Sciatic nerve (tissue), 2 donors: ENCODE measurements around the gene UNC13B. TPM values are rescaled to one million over a fixed set of nuclear protein-coding genes. Genes with fewer than 3 reads are reported as not detected.
A peak's percentile ranks its signal among the peaks of the same experiment; 100 is the strongest.
"Not testable (repeated sequence)": the region's sequence is repeated elsewhere in the genome, so short reads cannot be mapped to it uniquely, and the experiment has no call there.

ENCODE experiments used
- ATAC-seq: fragments of 200-7000 bp; cut with Tn5 transposase; one replicate; pipeline ENCODE4 v1.9.1; 2020; ENCODE audit warnings: mild to moderate bottlenecking, moderate library complexity
- DNase-seq: peaks from one replicate; pipeline ENCODE4 v3.0.0-alpha.2; 2020; ENCODE audit warnings: low spot score
- intact Hi-C: fragments of 100-400 bp; cut with DNase I; formaldehyde crosslinking; loops from one replicate; pipeline ENCODE4 v1.14.2; 2022
- total RNA-seq: library from RNA; stranded (reverse); fragmentation: NEBNext Ultra II Directional; extraction: Animal tissue kit (Norgen Biotek cat#: 25700); gene quantifications from one replicate; pipeline ENCODE4 v1.2.1, GENCODE V29; 2021
- donor health status: DM: no; HTN: no; CAD: no.
- donor health status: DM: no; HTN: no; CAD: no.

The UNC13B gene
- total RNA-seq, 1 donor from 2014 or later: 36.2 TPM

- intact Hi-C loops: loop anchor here (1.0 kb wide), 1 partner anchor 13 kb away; no protein-coding TSS in a partner anchor
- DNase-seq (no peak), ATAC-seq (no peak)
These were observed 234.9 kb downstream of the UNC13B start for GRCh38 chr9:35396560-35397215.

- intact Hi-C loops: no loop called here
- ATAC-seq (no peak), DNase-seq (no peak)
These were observed 235.4 kb downstream of the UNC13B start for GRCh38 chr9:35397216-35397698.

GRCh38 chr9:35397923-35398322 is 236.1 kb downstream of the UNC13B start:
- intact Hi-C loops: no loop called here
- no peak for DNase-seq
- no peak for ATAC-seq

DNA sequence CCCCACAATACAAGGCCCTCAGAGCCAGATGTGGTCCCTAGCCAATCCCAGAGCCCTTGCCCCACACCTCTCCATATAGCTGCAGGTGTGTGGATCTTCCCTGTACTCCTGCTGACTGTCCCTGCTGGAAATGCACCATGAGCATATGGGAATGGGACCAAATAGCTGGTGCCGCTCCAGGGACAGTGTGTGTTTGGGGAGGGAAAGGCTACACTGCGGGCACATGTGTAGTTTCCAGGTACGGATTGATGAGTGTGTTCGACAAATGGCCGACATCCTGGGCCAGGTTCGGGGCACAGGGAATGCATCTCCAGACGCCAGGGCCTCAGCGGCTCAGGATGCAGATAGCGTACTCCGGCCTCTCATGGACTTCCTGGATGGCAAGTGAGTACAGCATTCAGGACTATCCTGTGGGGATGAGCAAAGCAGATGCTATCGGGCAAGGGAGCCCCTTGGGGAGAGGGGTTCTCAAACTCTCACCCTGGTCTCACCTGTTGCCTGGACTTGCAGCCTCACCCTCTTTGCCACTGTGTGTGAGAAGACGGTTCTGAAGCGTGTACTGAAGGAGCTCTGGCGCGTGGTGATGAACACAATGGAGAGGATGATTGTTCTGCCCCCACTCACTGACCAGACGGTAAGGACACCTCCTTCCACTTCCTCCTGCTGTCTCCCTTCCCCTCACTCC is 237.0 kb downstream of the UNC13B start:
- ATAC-seq (no peak), DNase-seq (no peak)
- intact Hi-C loops: no loop called here

GRCh38 chr9:35404865-35405264 is 243.1 kb downstream of the UNC13B start:
- intact Hi-C loops: no loop called here
- DNase-seq (no peak), ATAC-seq (no peak)

DNA sequence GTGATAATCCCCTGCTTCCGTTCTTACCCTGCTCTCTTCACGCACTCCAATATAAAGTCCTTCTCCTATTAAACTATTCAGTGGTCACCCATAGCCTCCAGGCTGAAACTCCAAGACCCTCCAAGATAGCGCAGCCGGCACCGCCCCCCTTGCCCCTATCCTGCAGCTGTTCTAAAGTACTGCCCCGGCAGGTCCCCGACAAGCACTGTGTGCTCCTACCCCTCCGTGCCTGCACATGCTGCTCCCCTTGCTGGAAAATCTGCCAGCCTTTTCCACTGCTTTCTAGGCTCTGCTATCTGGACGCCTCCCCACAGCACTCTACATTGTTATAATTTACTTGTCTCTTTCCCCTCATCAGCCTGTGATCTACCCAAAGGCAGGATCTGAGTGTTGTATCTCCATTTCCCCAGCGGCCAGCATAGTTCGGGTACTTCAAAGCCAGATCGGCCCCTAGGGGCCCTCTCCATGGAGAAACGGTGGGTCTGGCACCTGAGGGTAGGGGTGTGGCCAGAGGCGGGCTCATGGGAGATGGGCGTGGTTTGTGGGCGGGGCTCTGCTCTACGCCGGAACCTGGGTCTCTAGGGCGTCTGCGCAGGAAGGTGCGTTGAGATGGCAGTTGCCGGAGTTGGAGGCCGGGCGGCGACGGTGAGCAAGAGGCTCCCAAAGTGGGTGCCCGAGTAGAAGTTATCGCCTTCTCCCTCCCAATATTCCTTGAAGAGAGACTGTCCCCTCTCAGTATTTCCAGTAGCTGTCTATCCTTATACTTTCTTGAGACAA is 244.6 kb downstream of the UNC13B start:
- intact Hi-C loops: no loop called here
- DNase-seq (peak; percentile 70), ATAC-seq (peak; percentile 90)

GRCh38 chr9:35407846-35408245 is 246.0 kb downstream of the UNC13B start:
- ATAC-seq (no peak), DNase-seq (no peak)
- intact Hi-C loops: no loop called here

DNA sequence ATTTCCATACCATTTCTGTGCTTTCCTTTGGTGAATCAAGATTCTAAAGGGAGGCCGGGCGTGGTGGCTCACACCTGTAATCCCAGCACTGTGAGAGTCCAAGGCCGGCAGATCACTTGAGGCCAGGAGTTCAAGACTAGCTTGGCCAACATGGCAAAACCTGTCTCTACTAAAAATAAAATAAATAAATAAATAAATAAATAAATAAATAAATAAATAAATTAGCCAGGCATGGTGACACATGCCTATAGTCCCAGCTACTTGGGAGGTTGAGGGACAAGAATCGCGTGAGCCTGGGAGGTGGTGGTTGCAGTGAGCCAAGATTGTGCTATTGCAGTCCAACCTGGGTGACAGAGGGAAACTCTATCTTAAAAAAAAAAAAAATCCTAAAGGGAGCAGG is 247.6 kb downstream of the UNC13B start:
- DNase-seq, ATAC-seq: not testable (repeated sequence)
- intact Hi-C loops: loop anchor here (1.0 kb wide), 1 partner anchor 13 kb away; no protein-coding TSS in a partner anchor

- intact Hi-C loops: no loop called here
- ATAC-seq (no peak), DNase-seq (no peak)
These were observed 253.1 kb downstream of the UNC13B start for GRCh38 chr9:35414889-35415288.

GRCh38 chr9:35415402-35416097 is 253.7 kb downstream of the UNC13B start:
- DNase-seq (no peak), ATAC-seq (no peak)
- intact Hi-C loops: no loop called here

- no peak for ATAC-seq
- DNase-seq: no peak
- intact Hi-C loops: no loop called here
These were observed 254.3 kb downstream of the UNC13B start for GRCh38 chr9:35416098-35416427.

- DNase-seq: no peak
- no peak for ATAC-seq
- intact Hi-C loops: no loop called here
These were observed 260.5 kb downstream of the UNC13B start for GRCh38 chr9:35422346-35422745.

- no peak for DNase-seq
- no peak for ATAC-seq
- intact Hi-C loops: no loop called here
These were observed 260.9 kb downstream of the UNC13B start for GRCh38 chr9:35422753-35423152.

DNA sequence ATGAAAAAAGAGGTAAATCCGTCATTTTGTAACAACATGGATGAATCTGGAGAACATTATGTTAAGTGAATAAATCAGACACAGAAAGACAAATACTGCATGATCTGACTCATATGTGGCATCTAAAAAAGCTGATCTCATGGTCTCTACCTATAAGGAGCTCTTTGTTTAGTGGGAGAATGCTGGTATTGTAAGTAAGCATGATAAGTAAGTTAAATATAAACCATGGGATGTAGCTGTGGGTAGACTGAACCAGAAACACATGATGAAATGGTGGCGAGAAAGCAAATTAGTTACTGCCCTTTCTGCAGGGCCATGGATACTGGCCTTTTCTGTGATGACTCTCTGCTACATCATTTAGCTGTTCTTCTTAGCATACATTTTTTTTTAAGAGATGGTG is 261.7 kb downstream of the UNC13B start:
- intact Hi-C loops: no loop called here
- no peak for ATAC-seq
- DNase-seq: no peak

DNA sequence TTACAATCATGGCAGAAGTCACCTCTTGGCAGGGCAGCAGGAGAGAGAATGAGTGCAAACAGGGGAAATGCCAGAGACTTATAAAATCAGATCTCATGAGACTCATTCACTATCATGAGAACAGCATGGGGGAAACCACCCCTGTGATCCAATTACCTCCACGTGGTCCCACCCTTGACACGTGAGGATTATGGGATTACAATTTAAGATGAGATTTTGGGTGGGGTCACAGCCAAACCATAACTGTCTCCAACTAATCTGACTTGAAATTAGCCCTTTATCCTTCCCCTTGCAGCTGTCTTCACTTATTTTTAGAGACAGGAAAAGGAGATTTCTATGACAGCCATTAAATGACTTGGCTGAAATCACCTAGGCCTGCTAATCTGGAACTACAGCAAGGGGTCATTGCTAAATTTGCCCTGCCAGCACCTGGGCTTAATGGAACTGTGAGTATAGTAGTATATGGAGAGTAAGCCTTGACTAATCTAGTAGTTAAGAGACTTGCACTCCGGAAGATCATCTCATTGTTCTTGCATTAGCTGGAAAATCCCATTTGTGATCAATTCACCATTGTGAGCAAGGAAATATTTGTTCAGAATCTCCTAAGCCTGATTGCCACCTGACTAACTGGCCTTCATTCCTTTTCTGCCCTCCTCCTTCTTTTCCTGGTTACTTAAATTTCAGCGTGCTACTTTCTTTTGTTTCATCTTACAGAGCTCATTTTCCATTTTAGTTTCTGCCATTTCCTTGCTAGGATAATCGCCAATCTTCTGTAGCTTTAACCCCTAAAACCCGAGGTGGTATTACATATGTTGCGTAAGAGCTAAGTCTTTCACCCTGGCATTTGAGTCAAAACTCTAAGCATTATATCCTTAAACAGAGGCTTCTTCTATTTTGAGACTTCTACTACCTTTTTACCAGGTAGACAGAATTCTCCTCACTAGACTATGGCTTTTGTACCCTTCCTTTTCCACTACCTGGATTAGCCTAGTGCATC is 262.8 kb downstream of the UNC13B start:
- intact Hi-C loops: no loop called here
- no peak for ATAC-seq

GRCh38 chr9:35426627-35427026 is 264.8 kb downstream of the UNC13B start:
- DNase-seq (no peak), ATAC-seq (no peak)
- intact Hi-C loops: no loop called here

More for the DNA sequence above, 262.8 kb downstream of the UNC13B start:
- no peak for DNase-seq

DNA sequence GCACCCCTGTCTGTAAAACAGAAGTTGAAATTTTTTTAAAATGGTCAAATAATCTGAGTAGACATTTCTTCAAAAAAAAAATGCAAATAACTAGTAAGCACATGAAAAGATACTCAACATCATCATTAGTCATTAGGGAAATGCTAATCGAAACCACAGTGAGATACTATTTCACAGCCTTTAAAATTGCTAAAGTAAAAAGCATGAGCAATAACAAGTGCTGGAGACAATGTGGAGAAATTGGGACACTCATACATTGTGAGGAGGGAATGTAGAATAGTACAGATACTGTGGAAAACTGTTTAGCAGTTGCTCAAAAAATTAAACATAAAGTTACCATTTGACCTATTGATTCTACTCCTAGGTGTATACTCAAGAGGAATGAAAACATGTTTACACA is 269.7 kb downstream of the UNC13B start:
- DNase-seq (no peak), ATAC-seq (no peak)
- intact Hi-C loops: no loop called here

GRCh38 chr9:35432076-35432475 is 270.3 kb downstream of the UNC13B start:
- ATAC-seq (no peak), DNase-seq (no peak)
- intact Hi-C loops: no loop called here
